HepG2 (cell line): ENCODE measurements around the gene IL1R1. TPM values are rescaled to one million over a fixed set of nuclear protein-coding genes. Genes with fewer than 3 reads are reported as not detected.

Source experiments
- BCL3 ChIP-seq: sonication (generic); formaldehyde crosslinking; IDR thresholded peaks from 2 replicates; pipeline ENCODE4 v1.5.1; 2020; ENCODE audit warnings: mild to moderate bottlenecking, missing genetic modification reagents, moderate library complexity
- BORCS8-MEF2B ChIP-seq: sonication (generic); formaldehyde crosslinking; IDR thresholded peaks from 2 replicates; pipeline ENCODE4 v1.8.0; 2022; ENCODE audit warnings: mild to moderate bottlenecking, missing genetic modification reagents
- CENPT ChIP-seq: sonication (generic); formaldehyde crosslinking; IDR thresholded peaks from 2 replicates; pipeline ENCODE4 v1.8.0; 2022; ENCODE audit warnings: low read depth, mild to moderate bottlenecking, moderate library complexity, missing genetic modification reagents
- CREB1 ChIP-seq, 2 experiments: fragments of 450-650 bp in 1 of 2; IDR thresholded peaks; 2 replicates each; pipeline ENCODE4 v1.6.1; 2016 to 2017; ENCODE audit warnings: control low read depth in 1 of 2, mild to moderate bottlenecking in 1 of 2, missing compliant biosample characterization in 1 of 2, missing genetic modification characterization in 1 of 2
- DRAP1 ChIP-seq: IDR thresholded peaks from 2 replicates; pipeline ENCODE4 v1.6.1; 2016; ENCODE audit warnings: missing genetic modification reagents, missing compliant biosample characterization
- EED ChIP-seq: sonication (generic); formaldehyde crosslinking; IDR thresholded peaks from 2 replicates; pipeline ENCODE4 v1.5.0; 2020; ENCODE audit warnings: mild to moderate bottlenecking, missing genetic modification reagents
- EP300 ChIP-seq, 3 experiments: sonication (generic) in 1 of 3; formaldehyde crosslinking in 1 of 3; IDR thresholded peaks; 2 replicates each; pipeline versions ENCODE4 v1.5.1 to v1.6.1; 2011 to 2020; ENCODE audit warnings: low read depth in 2 of 3, low read length in 2 of 3, borderline replicate concordance in 1 of 3, improper control_type of control experiment in 1 of 3, mild to moderate bottlenecking in 1 of 3, missing genetic modification reagents in 1 of 3, moderate library complexity in 1 of 3
- HNF4G ChIP-seq, 2 experiments: sonication (generic) in 1 of 2; formaldehyde crosslinking in 1 of 2; IDR thresholded peaks; 2 replicates each; pipeline versions ENCODE4 v1.4.0 to v1.6.1; 2011 to 2020; ENCODE audit warnings: borderline replicate concordance in 2 of 2, low read depth in 2 of 2, mild to moderate bottlenecking in 2 of 2, low read length in 1 of 2, missing genetic modification reagents in 1 of 2, moderate library complexity in 1 of 2
- KLF11 ChIP-seq: IDR thresholded peaks from 2 replicates; pipeline ENCODE4 v1.6.1; 2016; ENCODE audit warnings: missing compliant biosample characterization
- POLR2G ChIP-seq: fragments of 200-400 bp; formaldehyde crosslinking; IDR thresholded peaks from 2 replicates; pipeline ENCODE4 v1.6.1; 2018; ENCODE audit warnings: mild to moderate bottlenecking, low read depth, low read length, moderate library complexity
- RBFOX2 ChIP-seq: fragments of 200-400 bp; formaldehyde crosslinking; IDR thresholded peaks from 2 replicates; pipeline ENCODE4 v1.6.1; 2017; ENCODE audit warnings: low read depth, mild to moderate bottlenecking, low read length
- REPIN1 ChIP-seq: sonication (generic); formaldehyde crosslinking; IDR thresholded peaks from 2 replicates; pipeline ENCODE4 v1.8.0; 2022; ENCODE audit warnings: missing genetic modification reagents, low read depth, mild to moderate bottlenecking, borderline replicate concordance
- SOX5 ChIP-seq: IDR thresholded peaks from 2 replicates; pipeline ENCODE4 v1.6.1; 2016; ENCODE audit warnings: borderline replicate concordance
- SPEN ChIP-seq: sonication (generic); formaldehyde crosslinking; IDR thresholded peaks from 2 replicates; pipeline ENCODE4 v1.5.1; 2020; ENCODE audit warnings: low read depth, mild to moderate bottlenecking, missing genetic modification reagents
- SRF ChIP-seq: IDR thresholded peaks from 2 replicates; pipeline ENCODE4 v1.6.1; 2011; ENCODE audit warnings: mild to moderate bottlenecking, low read depth, low read length, moderate library complexity
- USF2 ChIP-seq, 2 experiments: sonication (generic) in 1 of 2; formaldehyde crosslinking in 1 of 2; IDR thresholded peaks; 2 replicates each; pipeline versions ENCODE4 v1.5.1 to v1.6.1; 2011 to 2020; ENCODE audit warnings: borderline replicate concordance in 1 of 2, low read depth in 1 of 2, low read length in 1 of 2, mild to moderate bottlenecking in 1 of 2, missing genetic modification reagents in 1 of 2, moderate library complexity in 1 of 2
- ZC3H13 ChIP-seq: sonication (generic); formaldehyde crosslinking; IDR thresholded peaks from 2 replicates; pipeline ENCODE4 v1.8.1; 2023; ENCODE audit warnings: mild to moderate bottlenecking, missing genetic modification reagents, moderate library complexity
- ZFYVE20 ChIP-seq: sonication (generic); formaldehyde crosslinking; IDR thresholded peaks from 2 replicates; pipeline ENCODE4 v1.8.0; 2023; ENCODE audit warnings: low read depth, mild to moderate bottlenecking, moderate library complexity, missing genetic modification reagents, borderline replicate concordance
- ZNF292 ChIP-seq: sonication (generic); formaldehyde crosslinking; IDR thresholded peaks from 2 replicates; pipeline ENCODE4 v1.8.1; 2022; ENCODE audit warnings: mild to moderate bottlenecking, low read depth, missing genetic modification reagents, borderline replicate concordance
- ZNF382 ChIP-seq: sonication (generic); formaldehyde crosslinking; IDR thresholded peaks from 2 replicates; pipeline ENCODE4 v1.5.0; 2020; ENCODE audit warnings: missing genetic modification reagents, mild to moderate bottlenecking, borderline replicate concordance
- ZNF431 ChIP-seq: sonication (generic); formaldehyde crosslinking; IDR thresholded peaks from 2 replicates; pipeline ENCODE4 v1.9.0; 2022; ENCODE audit warnings: missing genetic modification reagents, low read depth, mild to moderate bottlenecking, borderline replicate concordance
- ZNF501 ChIP-seq: sonication (generic); formaldehyde crosslinking; IDR thresholded peaks from 2 replicates; pipeline ENCODE4 v1.5.1; 2020; ENCODE audit warnings: mild to moderate bottlenecking, moderate library complexity, missing genetic modification reagents
- ZNF564 ChIP-seq: sonication (generic); formaldehyde crosslinking; IDR thresholded peaks from 2 replicates; pipeline ENCODE4 v1.8.1; 2023; ENCODE audit warnings: mild to moderate bottlenecking, missing genetic modification reagents
- ZNF580 ChIP-seq: IDR thresholded peaks from 2 replicates; pipeline ENCODE4 v1.6.1; 2016; ENCODE audit warnings: low read depth, borderline replicate concordance
- ZNF615 ChIP-seq: sonication (generic); formaldehyde crosslinking; IDR thresholded peaks from 2 replicates; pipeline ENCODE4 v1.5.0; 2020; ENCODE audit warnings: mild to moderate bottlenecking, missing genetic modification reagents, borderline replicate concordance
- ZSCAN12 ChIP-seq: sonication (generic); formaldehyde crosslinking; IDR thresholded peaks from 2 replicates; pipeline ENCODE4 v1.9.0; 2021; ENCODE audit warnings: mild to moderate bottlenecking, missing genetic modification reagents
- polyA plus RNA-seq, 8 experiments: library from polyadenylated mRNA; depleted of rRNA in 3 of 8; stranded (reverse) in 7 of 8; unstranded in 1 of 8; fragments of >200 nt; fragmentation: Illumina TruSeq in 4 of 8; extraction: Trizol in 4 of 8; gene quantifications; 2 replicates each; pipeline versions ENCODE4 v1.2.1 to v1.2.3, GENCODE V29; 2011 to 2016; ENCODE audit warnings: low read depth in 4 of 8, missing spikeins in 1 of 8, mixed read lengths in 1 of 8; ENCODE audit not compliant: insufficient read depth in 1 of 8
- total RNA-seq, 5 experiments: library from RNA; depleted of rRNA; stranded (reverse); fragments of >200 nt; fragmentation: Illumina TruSeq; extraction: Trizol; gene quantifications; 2 replicates each; pipeline ENCODE4 v1.2.3, GENCODE V29; 2016; ENCODE audit warnings: low read depth in 1 of 5

Gene IL1R1
- total and polyA plus RNA-seq, 2 of the 13 experiments (the other 11 are each of a cell fraction or from before 2014, with no cell fraction given): 38.0 to 93.1 TPM

- no peak for TF ChIP-seq KLF11 (CRISPR knock-in tag)
- no peak for TF ChIP-seq RBFOX2
- no peak for TF ChIP-seq ZNF580 (CRISPR knock-in tag)
- no peak for TF ChIP-seq POLR2G
- TF ChIP-seq BCL3 (CRISPR knock-in tag): no peak
- no peak for TF ChIP-seq ZC3H13 (CRISPR knock-in tag)
- TF ChIP-seq ZNF382 (CRISPR knock-in tag): no peak
- TF ChIP-seq SPEN (CRISPR knock-in tag): no peak
- no peak for TF ChIP-seq ZNF292
- no peak for TF ChIP-seq ZSCAN12 (CRISPR knock-in tag)
- peak; percentile 46; the same call in 1 of the 2 replicates for TF ChIP-seq HNF4G (IDR thresholded peaks at IDR 0.05; ENCODE audit: borderline replicate concordance, low read depth, low read length)
- TF ChIP-seq HNF4G (CRISPR knock-in tag; IDR thresholded peaks at IDR 0.05; ENCODE audit: borderline replicate concordance, low read depth): no peak
- TF ChIP-seq EED (CRISPR knock-in tag): no peak
- no peak for TF ChIP-seq DRAP1 (CRISPR knock-in tag)
- TF ChIP-seq USF2 (IDR thresholded peaks at IDR 0.05; ENCODE audit: low read depth, low read length): no peak
- no peak for TF ChIP-seq USF2 (CRISPR knock-in tag; IDR thresholded peaks at IDR 0.05; ENCODE audit: borderline replicate concordance)
- TF ChIP-seq CENPT: no peak
- TF ChIP-seq ZNF431: no peak
- TF ChIP-seq ZNF564: no peak
- no peak for TF ChIP-seq REPIN1 (CRISPR knock-in tag)
- TF ChIP-seq CREB1 (IDR thresholded peaks at IDR 0.05): peak; percentile 13; the same call in 1 of the 2 replicates
- TF ChIP-seq CREB1 (CRISPR knock-in tag; IDR thresholded peaks at IDR 0.05): no peak; the same call in none of the 2 replicates
- no peak for TF ChIP-seq ZNF501 (CRISPR knock-in tag)
- no peak for TF ChIP-seq SRF
- TF ChIP-seq ZNF615 (CRISPR knock-in tag): no peak
- TF ChIP-seq ZFYVE20 (CRISPR knock-in tag): no peak
- TF ChIP-seq EP300 (IDR thresholded peaks at IDR 0.05; ENCODE audit: low read depth in 2 of 2, low read length in 2 of 2): peak in 1 of 2 experiments; percentile 52; a peak in 2 of 4 replicates
- peak; percentile 74 for TF ChIP-seq EP300 (CRISPR knock-in tag; IDR thresholded peaks at IDR 0.05; ENCODE audit: borderline replicate concordance)
- TF ChIP-seq SOX5 (CRISPR knock-in tag): peak; percentile 22; the same call in 1 of the 2 replicates
- TF ChIP-seq BORCS8-MEF2B (CRISPR knock-in tag): no peak
These were observed 47.6 kb upstream of the IL1R1 start (continued) for GRCh38 chr2:102094917-102095316.
